T-helper 17 cell (primary cell): Measurements from ENCODE around the gene MROH2A. TPM values are rescaled to one million over a fixed set of nuclear protein-coding genes. Genes with fewer than 3 reads are reported as not detected.

Experiments
- ATAC-seq: fragments of 150-1000 bp; cut with Tn5 transposase; 2 replicates; pipeline ENCODE4 v1.10.0; 2021; ENCODE audit warnings: mild to moderate bottlenecking, moderate library complexity
- DNase-seq, 3 donors: peaks; one replicate each; pipeline versions ENCODE4 v3.0.0 to v3.0.0-alpha.2; 2020 to 2021
- H3K9me3 ChIP-seq: one replicate; pipeline ENCODE4 v1.7.0; 2013; ENCODE audit warnings: low read length, mild to moderate bottlenecking; ENCODE audit not compliant: control insufficient read depth, poor library complexity, severe bottlenecking
- H3K27ac Mint-ChIP-seq: one replicate; pipeline ENCODE4 v1.8.0; 2022; ENCODE audit warnings: mild to moderate bottlenecking, moderate library complexity, mixed read lengths
- H3K27me3 Mint-ChIP-seq: one replicate; pipeline ENCODE4 v1.8.0; 2022; ENCODE audit warnings: mixed read lengths
- H3K36me3 Mint-ChIP-seq: one replicate; pipeline ENCODE4 v1.8.0; 2022; ENCODE audit warnings: low read depth, mixed read lengths
- H3K4me1 Mint-ChIP-seq: one replicate; pipeline ENCODE4 v1.8.0; 2022; ENCODE audit warnings: mild to moderate bottlenecking, mixed read lengths
- H3K4me3 Mint-ChIP-seq: one replicate; pipeline ENCODE4 v1.8.0; 2022; ENCODE audit warnings: mild to moderate bottlenecking, moderate library complexity, mixed read lengths
- total RNA-seq, 4 donors: library from RNA in 2 of 4; stranded (reverse) in 2 of 4; gene quantifications; one replicate each; pipeline ENCODE4 v1.2.3 and lab custom pipeline; 2022 to 2026

MROH2A gene
- total RNA-seq, 2 donors from 2014 or later, result not detected

DNA sequence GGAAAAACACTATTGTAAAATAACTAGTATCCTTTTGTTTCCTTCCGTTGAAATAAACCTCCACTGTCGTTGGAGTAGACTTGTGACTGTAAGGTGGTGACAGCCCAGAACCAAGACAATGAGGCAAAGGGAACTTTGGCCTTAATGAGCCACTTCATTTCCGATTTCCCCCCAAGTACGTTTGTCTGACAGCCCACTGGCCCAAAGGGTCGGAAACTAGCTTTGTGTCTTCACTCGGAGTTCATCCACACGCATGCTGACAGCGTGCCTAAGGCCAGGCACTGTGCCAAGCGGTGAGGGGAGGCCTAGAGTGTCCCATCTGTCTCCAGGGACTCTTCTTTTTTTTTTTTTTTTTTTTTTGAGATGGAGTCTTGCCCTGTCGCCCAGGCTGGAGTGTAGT is 55.2 kb downstream of the MROH2A start:
- H3K4me3 Mint-ChIP-seq, result no peak overlapping the region

DNA sequence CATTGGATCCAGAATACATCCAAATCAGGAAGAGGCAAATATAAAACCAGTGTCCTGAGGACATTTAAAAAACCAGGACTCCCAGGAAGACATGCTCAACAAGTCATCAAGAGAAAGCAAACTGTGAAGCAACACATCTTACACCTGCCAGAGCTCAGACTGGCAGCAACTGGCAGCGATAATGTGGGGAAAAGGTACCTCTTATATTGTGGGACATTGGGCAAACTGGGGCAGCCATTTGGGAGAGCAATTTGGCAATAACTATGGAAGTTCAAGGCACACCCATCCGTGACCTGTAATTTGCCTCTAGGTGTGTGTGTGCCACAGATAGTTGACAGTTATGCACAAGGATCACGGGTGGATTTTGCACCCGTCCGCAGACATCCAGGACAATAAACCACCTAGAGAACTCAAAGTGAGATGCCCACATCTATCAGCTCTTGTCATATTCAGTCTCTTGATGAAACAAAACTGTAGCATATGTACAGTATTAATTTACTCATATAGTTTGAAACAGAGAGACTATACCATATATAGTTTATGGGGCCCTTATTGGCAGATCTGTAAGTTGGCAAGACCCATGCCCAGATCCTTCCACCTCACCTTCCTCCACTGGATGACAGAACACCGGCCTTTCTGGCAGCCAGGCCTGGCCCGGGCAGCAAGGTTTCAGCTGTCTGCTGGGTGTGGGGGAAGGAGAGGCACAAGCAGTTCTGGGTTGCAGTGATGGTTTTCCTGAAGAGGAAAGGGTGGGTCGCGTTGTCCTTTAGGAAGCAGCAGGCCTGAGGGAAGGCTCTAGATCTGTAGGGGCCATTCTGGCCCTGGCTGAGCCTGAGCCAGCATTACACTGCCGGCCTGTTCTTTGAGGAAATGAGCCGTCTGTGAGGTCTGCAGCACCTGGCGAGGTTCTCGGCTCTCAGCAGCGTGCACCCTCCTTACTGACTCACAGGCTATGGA is 57.4 kb downstream of the MROH2A start:
- Mint-ChIP-seq H3K27ac (no peak overlapping the region), H3K4me1 (peaks cover 5% of the 10 kb centered on the region), H3K27me3 (no peaks in the 10 kb centered on the region), H3K4me3 (no peak overlapping the region), H3K36me3 (no peaks in the 10 kb centered on the region)
- DNase-seq (no peak), ATAC-seq (no peak)
- H3K9me3 ChIP-seq, result no peaks in the 10 kb centered on the region

More for the DNA sequence above, 55.2 kb downstream of the MROH2A start:
- peaks cover 4% of the 10 kb centered on the region for H3K4me1 Mint-ChIP-seq
- H3K27ac Mint-ChIP-seq, result no peak overlapping the region
- no peaks in the 10 kb centered on the region for H3K27me3 Mint-ChIP-seq
- H3K36me3 Mint-ChIP-seq, result no peaks in the 10 kb centered on the region
- ATAC-seq, result no peak
- no peaks in the 10 kb centered on the region for H3K9me3 ChIP-seq
- peak in 1 of 3 donors; percentile 4 for DNase-seq

DNA sequence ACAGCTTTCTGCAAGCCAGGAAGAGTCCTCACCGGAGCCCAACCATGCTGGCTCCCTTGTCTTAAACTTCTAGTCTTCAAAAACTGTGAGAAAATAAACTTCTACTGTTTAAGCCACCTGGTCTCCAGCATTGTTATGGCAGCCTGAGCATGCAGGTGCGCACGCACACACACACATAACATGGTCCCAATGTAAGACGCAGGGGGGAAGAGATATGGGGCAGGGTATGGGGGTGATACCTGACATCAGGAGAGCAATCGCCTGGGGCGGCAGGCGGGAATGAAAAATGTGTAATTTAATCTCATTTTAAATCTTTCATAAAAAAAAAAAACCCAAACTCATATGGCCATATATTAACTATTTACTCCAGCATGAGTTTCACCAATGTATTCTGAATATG is 58.2 kb downstream of the MROH2A start:
- DNase-seq (no peak), ATAC-seq (no peak)
- Mint-ChIP-seq H3K27ac (no peak overlapping the region), H3K27me3 (no peaks in the 10 kb centered on the region), H3K4me3 (no peak overlapping the region), H3K4me1 (peaks cover 5% of the 10 kb centered on the region), H3K36me3 (no peaks in the 10 kb centered on the region)
- no peaks in the 10 kb centered on the region for H3K9me3 ChIP-seq

GRCh38 chr2:233837694-233838229 is 59.6 kb downstream of the MROH2A start:
- Mint-ChIP-seq H3K4me3 (no peak overlapping the region), H3K4me1 (peaks cover 7% of the 10 kb centered on the region), H3K36me3 (no peaks in the 10 kb centered on the region), H3K27me3 (no peaks in the 10 kb centered on the region), H3K27ac (peak overlapping the region; percentile 69)
- H3K9me3 ChIP-seq, result no peaks in the 10 kb centered on the region
- ATAC-seq (no peak), DNase-seq (no peak)

GRCh38 chr2:233838251-233838650 is 60.1 kb downstream of the MROH2A start:
- no peaks in the 10 kb centered on the region for H3K9me3 ChIP-seq
- Mint-ChIP-seq H3K27ac (peak overlapping the region; percentile 69), H3K27me3 (no peaks in the 10 kb centered on the region), H3K4me3 (no peak overlapping the region), H3K36me3 (no peaks in the 10 kb centered on the region), H3K4me1 (peaks cover 7% of the 10 kb centered on the region)
- ATAC-seq (no peak), DNase-seq (no peak)

DNA sequence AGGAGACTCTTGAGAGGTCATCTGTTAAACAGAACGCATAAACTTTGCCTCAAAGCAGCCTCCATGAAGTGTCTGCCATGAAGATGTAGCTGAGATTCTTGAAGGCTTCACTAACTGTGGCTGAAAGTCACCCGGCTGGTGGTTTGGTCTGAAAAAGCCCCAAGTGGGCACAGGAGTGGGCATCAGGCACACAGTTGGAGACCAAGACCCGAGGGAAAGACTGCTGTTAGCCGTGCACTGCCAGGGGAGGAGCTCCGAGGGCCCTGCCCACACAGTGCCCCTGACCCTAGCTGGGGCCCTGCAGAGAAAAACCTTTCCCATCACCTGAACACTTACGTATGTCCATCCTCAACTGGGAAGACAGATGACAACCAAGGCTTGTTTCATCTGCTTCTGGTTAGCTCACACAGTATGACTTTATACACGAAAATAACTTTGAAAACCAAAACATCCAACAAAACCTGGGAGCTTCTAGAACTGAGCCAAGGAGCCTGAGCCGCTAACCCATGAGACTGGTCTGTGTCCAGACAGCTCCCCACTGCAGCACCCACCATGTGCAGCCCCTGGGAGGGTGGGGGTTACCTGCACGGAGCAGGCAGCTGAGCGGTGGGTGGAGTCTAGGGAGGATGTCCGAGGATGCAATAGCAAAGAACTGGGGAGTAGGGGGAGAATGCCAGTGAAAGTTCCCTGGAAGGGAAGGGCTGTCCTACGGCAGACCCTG is 60.8 kb downstream of the MROH2A start:
- peak overlapping the region; percentile 69 for H3K27ac Mint-ChIP-seq
- H3K4me1 Mint-ChIP-seq, result peaks cover 7% of the 10 kb centered on the region
- no peak overlapping the region for H3K4me3 Mint-ChIP-seq
- ATAC-seq (no peak), DNase-seq (no peak)
- no peaks in the 10 kb centered on the region for H3K36me3 Mint-ChIP-seq
- H3K27me3 Mint-ChIP-seq, result no peaks in the 10 kb centered on the region
- no peaks in the 10 kb centered on the region for H3K9me3 ChIP-seq

- ATAC-seq, result no peak
- Mint-ChIP-seq H3K27ac (no peak overlapping the region), H3K4me1 (peaks cover 7% of the 10 kb centered on the region), H3K36me3 (no peaks in the 10 kb centered on the region), H3K4me3 (no peak overlapping the region), H3K27me3 (no peaks in the 10 kb centered on the region)
- no peak for DNase-seq
- no peaks in the 10 kb centered on the region for H3K9me3 ChIP-seq
Measured at GRCh38 chr2:233839447-233839820, 61.3 kb downstream of the MROH2A start.

GRCh38 chr2:233840520-233840919 is 62.4 kb downstream of the MROH2A start:
- no peaks in the 10 kb centered on the region for H3K9me3 ChIP-seq
- no peak for ATAC-seq
- H3K27ac Mint-ChIP-seq, result no peak overlapping the region
- peaks cover 7% of the 10 kb centered on the region for H3K4me1 Mint-ChIP-seq
- DNase-seq, result no peak
- H3K27me3 Mint-ChIP-seq, result no peaks in the 10 kb centered on the region
- no peaks in the 10 kb centered on the region for H3K36me3 Mint-ChIP-seq
- no peak overlapping the region for H3K4me3 Mint-ChIP-seq

GRCh38 chr2:233841183-233841582 is 63.1 kb downstream of the MROH2A start:
- DNase-seq (no peak), ATAC-seq (no peak)
- no peak overlapping the region for H3K4me3 Mint-ChIP-seq
- H3K27ac Mint-ChIP-seq, result no peak overlapping the region
- H3K27me3 Mint-ChIP-seq, result no peaks in the 10 kb centered on the region
- H3K36me3 Mint-ChIP-seq, result no peaks in the 10 kb centered on the region
- H3K9me3 ChIP-seq, result no peaks in the 10 kb centered on the region
- peaks cover 7% of the 10 kb centered on the region for H3K4me1 Mint-ChIP-seq

DNA sequence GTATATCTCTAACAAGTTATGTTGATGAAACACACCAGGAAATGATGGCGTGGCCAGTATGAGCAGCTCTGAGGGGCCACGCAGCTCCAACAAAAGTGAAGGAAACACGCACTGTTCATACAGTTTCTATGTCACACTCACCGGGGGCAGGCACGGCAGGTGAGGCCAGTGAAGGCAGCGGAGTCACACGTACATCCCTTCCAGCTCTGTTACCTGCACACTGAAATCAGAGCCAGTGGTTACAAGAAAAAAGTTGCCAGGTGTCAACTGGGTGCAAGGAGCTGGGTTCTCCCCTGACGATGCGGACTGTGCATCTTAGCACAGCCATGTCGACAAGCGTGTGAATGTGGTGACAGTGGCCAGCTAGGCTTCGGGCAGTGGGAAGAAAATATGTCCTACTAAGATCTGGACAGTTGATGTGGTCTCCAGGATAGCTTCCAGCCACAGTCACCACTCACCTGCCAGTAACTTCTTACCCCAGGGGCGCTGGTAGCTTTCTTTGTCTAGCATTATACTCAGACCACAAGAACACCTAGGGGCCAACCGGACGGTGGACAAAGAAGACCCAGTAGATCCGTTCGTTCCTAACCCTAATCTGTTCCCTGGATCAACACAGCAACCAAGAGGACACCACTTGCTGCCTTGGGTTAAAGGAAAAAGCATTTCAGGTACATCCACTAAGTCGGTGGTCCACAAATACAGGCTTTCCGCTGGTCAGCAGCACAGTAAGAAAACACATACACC is 66.1 kb downstream of the MROH2A start:
- Mint-ChIP-seq H3K27ac (no peak overlapping the region), H3K27me3 (no peaks in the 10 kb centered on the region), H3K4me3 (no peak overlapping the region), H3K36me3 (peaks cover 5% of the 10 kb centered on the region), H3K4me1 (peaks cover 4% of the 10 kb centered on the region)
- ATAC-seq (no peak), DNase-seq (no peak)
- no peaks in the 10 kb centered on the region for H3K9me3 ChIP-seq

GRCh38 chr2:233844836-233845235 is 66.7 kb downstream of the MROH2A start:
- H3K4me1 Mint-ChIP-seq, result peaks cover 4% of the 10 kb centered on the region
- no peak for ATAC-seq
- H3K27me3 Mint-ChIP-seq, result no peaks in the 10 kb centered on the region
- H3K4me3 Mint-ChIP-seq, result no peak overlapping the region
- no peaks in the 10 kb centered on the region for H3K9me3 ChIP-seq
- H3K36me3 Mint-ChIP-seq, result peaks cover 5% of the 10 kb centered on the region
- no peak overlapping the region for H3K27ac Mint-ChIP-seq
- no peak for DNase-seq

DNA sequence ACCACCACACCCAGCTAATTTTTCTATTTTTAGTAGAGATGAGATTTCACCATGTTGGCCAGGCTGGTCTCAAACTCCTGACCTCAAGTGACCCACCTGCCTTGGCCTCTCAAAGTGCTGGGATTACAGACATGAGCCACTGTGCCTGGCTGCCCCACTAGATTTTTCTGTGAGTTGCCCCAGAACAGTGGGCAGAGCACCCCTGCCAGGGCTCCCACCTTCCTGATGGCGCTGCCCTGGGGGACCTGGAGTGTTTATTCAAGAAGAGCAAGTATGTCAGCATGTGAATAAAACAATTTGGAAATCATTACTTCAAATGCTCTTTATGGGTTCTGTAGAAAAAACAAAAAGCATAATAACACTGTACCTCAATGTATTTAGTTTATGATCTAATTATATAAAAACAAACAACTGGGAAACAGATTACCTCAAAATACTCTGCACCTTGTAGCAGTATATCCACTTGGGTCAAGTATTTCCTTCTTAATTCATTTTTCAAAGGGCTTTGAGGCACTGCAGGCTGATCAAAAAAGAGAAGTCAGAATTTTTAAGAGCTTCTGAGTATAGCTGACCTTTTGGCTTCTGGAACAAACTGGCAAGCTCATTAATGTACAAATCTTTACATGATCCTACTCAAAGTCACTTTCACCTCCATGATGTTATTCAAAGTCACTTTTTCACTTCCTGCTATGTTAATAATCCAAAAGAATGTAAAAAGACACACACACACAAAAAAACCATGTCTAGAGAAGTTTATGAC is 67.4 kb downstream of the MROH2A start:
- Mint-ChIP-seq H3K27me3 (no peaks in the 10 kb centered on the region), H3K27ac (no peak overlapping the region)

More for the DNA sequence above, 67.4 kb downstream of the MROH2A start:
- Mint-ChIP-seq H3K36me3 (peaks cover 5% of the 10 kb centered on the region), H3K4me1 (peaks cover 4% of the 10 kb centered on the region), H3K4me3 (no peak overlapping the region)
- H3K9me3 ChIP-seq, result no peaks in the 10 kb centered on the region
- ATAC-seq, result no peak
- DNase-seq, result no peak
